Psoas muscle (tissue), 8 donors: ENCODE data around the gene LPAR3. TPM values are rescaled to one million over a fixed set of nuclear protein-coding genes. Genes with fewer than 3 reads are reported as not detected.

Experiments used
- ATAC-seq, 4 donors: fragments of 200-7000 bp; cut with Tn5 transposase; one replicate each; pipeline ENCODE4 v1.9.1; 2020; ENCODE audit warnings: moderate library complexity in 3 of 4, mild to moderate bottlenecking in 2 of 4
- DNase-seq, 2 donors: peaks; one replicate each; pipeline ENCODE4 v3.0.0-alpha.2; 2020
- H3K27ac ChIP-seq: fragments of 200-600 bp; one replicate; pipeline ENCODE4 v1.8.0; 2022
- H3K27me3 ChIP-seq, 3 donors: fragments of 200-600 bp in 1 of 3; one replicate each; pipeline versions ENCODE4 v1.6.1 to v1.8.0; 2013 to 2022; ENCODE audit warnings: low read length in 2 of 3, mild to moderate bottlenecking in 2 of 3, moderate library complexity in 1 of 3; ENCODE audit not compliant: insufficient read depth in 3 of 3
- H3K36me3 ChIP-seq, 2 donors: fragments of 200-600 bp in 1 of 2; one replicate each; pipeline versions ENCODE4 v1.6.1 to v1.8.0; 2013 to 2022; ENCODE audit warnings: low read depth in 1 of 2, mild to moderate bottlenecking in 1 of 2, moderate library complexity in 1 of 2; ENCODE audit not compliant: insufficient read depth in 1 of 2
- H3K4me1 ChIP-seq: fragments of 200-600 bp; one replicate; pipeline ENCODE4 v1.8.0; 2022
- H3K4me3 ChIP-seq: fragments of 200-600 bp; one replicate; pipeline ENCODE4 v1.8.0; 2022; ENCODE audit warnings: mild to moderate bottlenecking
- H3K9me3 ChIP-seq: fragments of 200-600 bp; one replicate; pipeline ENCODE4 v1.8.0; 2022
- WGBS, 3 donors: extraction: QIAGEN DNeasy Blood & Tissue Kit; methylation state at CpG; one replicate each; pipeline versions ENCODE4 v1.1.6 to v1.1.7; 2013; 5-methylcytosine and 5-hydroxymethylcytosine counted together
- intact Hi-C, 2 donors: fragments of 100-400 bp; cut with DNase I; formaldehyde crosslinking; loops; one replicate each; pipeline versions ENCODE4 v1.11.0 to v1.14.2; 2022
- polyA plus RNA-seq, 3 donors: library from polyadenylated mRNA; stranded (reverse); fragments of 200-250 nt; gene quantifications; one replicate each; pipeline ENCODE4 v1.2.3, GENCODE V29; 2013
- total RNA-seq, 4 donors: library from RNA; stranded (reverse); fragmentation: NEBNext Ultra II Directional in 2 of 4; extraction: Animal tissue kit (Norgen Biotek cat#: 25700) in 2 of 4; gene quantifications; one replicate each; pipeline versions ENCODE4 v1.2.1 to v1.2.4, GENCODE V29; 2021 to 2023
- TF ChIP-seq, protein P1 (sequence below): fragments of 200-600 bp; IDR thresholded peaks from one replicate; pipeline ENCODE4 v1.8.0; 2022; ENCODE audit warnings: antibody characterized with exemption
- donor health status: healthy with polysubstance abuse.
- donor health status: DM: no; HTN: no; CAD: no; lungs with moderate emphysema.
- donor health status: Bipolar disorder and iron deficiency.
- donor health status: healthy.
- donor health status: DM: yes; HTN: yes; CAD: no.
- donor health status: DM: no; HTN: no; CAD: no.
- donor health status: DM: no; HTN: no; CAD: no.
- donor health status: DM: yes; HTN: yes; CAD: no.

The LPAR3 gene
- total and polyA plus RNA-seq, 7 donors, result 0.01 to 0.20 (median 0.03) TPM; not detected in 4

DNA sequence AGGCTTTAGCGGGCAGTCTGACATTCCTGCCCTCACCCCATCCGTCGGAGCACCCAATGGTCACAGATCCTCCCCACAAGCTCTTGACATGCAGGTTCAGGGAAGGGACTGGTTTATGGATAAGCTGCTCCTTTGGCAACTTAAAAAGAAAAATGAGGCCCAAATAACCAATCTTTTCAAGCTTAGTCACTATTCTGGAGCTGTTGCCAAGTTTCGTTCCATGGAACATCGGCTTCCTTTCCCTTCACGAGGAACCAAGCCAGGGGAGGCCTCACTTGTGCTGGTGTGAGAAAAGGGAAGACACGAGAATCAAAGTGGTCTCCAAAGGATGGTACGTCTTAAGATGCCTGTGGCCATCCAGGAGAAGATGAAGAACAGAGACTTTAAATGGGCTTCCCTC, 46.1 kb upstream of the LPAR3 start:
- intact Hi-C loops, result loop anchor here in 1 of 2 donors (10.0 kb wide), 2 partner anchors 164 to 304 kb away; no protein-coding TSS in a partner anchor
- peaks cover 0 to 10% (median 0%) of the 10 kb centered on the region in 3 donors for H3K27me3 ChIP-seq
- H3K4me3 ChIP-seq, result no peak overlapping the region
- DNase-seq (no peak), ATAC-seq (no peak)
- no peaks in the 10 kb centered on the region for H3K36me3 ChIP-seq
- H3K4me1 ChIP-seq, result no peaks in the 10 kb centered on the region
- no peaks in the 10 kb centered on the region for H3K9me3 ChIP-seq
- TF ChIP-seq, protein P1, sequence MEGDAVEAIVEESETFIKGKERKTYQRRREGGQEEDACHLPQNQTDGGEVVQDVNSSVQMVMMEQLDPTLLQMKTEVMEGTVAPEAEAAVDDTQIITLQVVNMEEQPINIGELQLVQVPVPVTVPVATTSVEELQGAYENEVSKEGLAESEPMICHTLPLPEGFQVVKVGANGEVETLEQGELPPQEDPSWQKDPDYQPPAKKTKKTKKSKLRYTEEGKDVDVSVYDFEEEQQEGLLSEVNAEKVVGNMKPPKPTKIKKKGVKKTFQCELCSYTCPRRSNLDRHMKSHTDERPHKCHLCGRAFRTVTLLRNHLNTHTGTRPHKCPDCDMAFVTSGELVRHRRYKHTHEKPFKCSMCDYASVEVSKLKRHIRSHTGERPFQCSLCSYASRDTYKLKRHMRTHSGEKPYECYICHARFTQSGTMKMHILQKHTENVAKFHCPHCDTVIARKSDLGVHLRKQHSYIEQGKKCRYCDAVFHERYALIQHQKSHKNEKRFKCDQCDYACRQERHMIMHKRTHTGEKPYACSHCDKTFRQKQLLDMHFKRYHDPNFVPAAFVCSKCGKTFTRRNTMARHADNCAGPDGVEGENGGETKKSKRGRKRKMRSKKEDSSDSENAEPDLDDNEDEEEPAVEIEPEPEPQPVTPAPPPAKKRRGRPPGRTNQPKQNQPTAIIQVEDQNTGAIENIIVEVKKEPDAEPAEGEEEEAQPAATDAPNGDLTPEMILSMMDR, result no peak
- 62 to 70% (median 64%) methylated on average over 8 of the region's 8 CpGs for WGBS, 3 donors
- no peak overlapping the region for H3K27ac ChIP-seq

DNA sequence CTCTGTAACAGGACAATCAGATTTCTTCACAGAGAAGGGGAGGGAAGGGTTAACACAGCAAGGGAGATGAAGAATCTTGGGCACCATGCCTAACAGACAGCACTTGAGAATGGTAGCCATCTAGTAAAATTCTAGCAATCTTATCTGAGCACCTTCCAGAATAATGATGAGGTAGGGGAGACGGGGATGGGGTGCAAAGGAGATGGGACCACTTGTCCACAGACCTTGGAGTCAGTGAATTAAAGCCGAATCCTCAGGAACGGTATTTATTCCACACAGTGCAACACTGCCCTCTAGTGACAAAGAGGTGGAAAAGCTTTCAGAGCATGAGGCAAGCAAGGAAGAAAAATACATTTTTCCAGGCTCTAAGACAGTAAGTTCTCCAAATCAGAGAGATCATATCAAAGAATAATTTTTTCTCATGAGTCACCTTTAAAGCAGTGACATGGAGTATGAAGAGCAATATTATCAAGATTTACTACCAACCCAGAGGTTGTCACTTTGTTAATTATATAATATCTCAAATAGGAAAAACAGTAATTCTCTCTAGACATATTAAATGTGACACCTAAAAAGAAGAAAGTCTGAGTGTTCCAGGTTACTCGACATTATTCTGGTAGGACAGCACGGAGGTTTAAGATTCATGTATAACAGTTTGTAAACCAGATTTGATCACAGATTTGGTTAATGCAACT, 43.3 kb upstream of the LPAR3 start:
- Histone ChIP-seq H3K27ac (no peak overlapping the region), H3K4me3 (no peak overlapping the region), H3K4me1 (no peaks in the 10 kb centered on the region), H3K36me3 (no peaks in the 10 kb centered on the region), H3K9me3 (no peaks in the 10 kb centered on the region), H3K27me3 (peaks cover 0 to 3% (median 0%) of the 10 kb centered on the region in 3 donors)
- intact Hi-C loops, result loop anchor here in 1 of 2 donors (10.0 kb wide), 2 partner anchors 161 to 301 kb away; no protein-coding TSS in a partner anchor
- 1 to 3% (median 2%) methylated on average over 5 of the region's 5 CpGs for WGBS, 3 donors
- DNase-seq (no peak), ATAC-seq (peak; percentile 66 to 85 (median 73))
- TF ChIP-seq, protein P1, result peak; percentile 89

DNA sequence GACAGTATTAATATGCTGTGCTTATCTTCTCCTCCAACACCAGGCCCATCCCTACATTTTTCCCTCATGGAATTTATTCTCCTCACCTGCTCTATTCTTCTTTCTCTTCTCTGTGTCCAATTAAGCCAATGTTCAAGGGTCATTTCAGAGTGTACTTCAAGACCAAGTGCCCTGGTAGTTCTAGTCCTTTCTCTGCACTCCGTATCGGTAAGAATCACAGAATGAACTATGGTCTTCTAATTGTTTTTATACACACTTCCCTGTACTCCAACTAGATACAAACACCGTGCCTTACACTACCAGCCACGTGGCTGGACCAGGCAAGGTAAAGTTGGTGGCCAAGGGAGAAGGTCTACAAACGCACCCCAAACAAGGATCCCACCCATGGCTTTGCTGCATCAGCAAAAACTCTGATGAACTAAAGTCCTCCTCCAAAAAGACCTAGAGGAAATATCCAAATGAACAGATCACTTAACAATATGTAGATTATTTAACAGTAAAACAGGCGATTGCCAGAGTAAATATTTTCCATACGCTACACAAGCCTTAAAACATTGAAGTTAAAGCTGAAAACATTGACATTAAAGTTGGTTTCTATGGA, 40.1 kb upstream of the LPAR3 start:
- Histone ChIP-seq H3K27me3 (no peaks in the 10 kb centered on the region), H3K4me1 (no peaks in the 10 kb centered on the region), H3K36me3 (no peaks in the 10 kb centered on the region), H3K4me3 (no peak overlapping the region), H3K9me3 (no peaks in the 10 kb centered on the region), H3K27ac (no peak overlapping the region)
- intact Hi-C loops, result loop anchor here in 1 of 2 donors (10.0 kb wide), 2 partner anchors 158 to 298 kb away; no protein-coding TSS in a partner anchor
- DNase-seq (no peak), ATAC-seq (no peak)
- TF ChIP-seq, protein P1, result no peak
- 76 to 91% (median 81%) methylated on average over 7 of the region's 7 CpGs for WGBS, 3 donors

DNA sequence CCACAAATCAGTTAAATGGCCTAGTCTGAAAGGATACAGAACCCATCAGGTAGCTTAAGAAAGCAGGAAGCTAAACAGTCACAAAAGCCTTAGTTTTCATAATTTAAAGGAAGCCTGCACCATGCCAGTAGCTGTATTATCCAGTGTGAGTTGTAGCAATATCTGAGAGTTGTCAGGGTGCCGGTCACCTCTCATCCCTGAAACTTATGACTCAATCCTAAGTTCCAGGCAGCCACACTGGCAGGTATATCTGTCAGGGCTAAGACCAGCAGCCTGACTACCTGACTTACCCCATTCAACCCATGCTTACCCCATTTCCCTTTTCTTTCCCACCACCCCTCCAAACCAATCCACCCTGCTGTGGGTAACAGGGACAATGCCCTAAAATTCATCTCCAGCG, 37.8 kb upstream of the LPAR3 start:
- Histone ChIP-seq H3K4me3 (no peak overlapping the region), H3K36me3 (no peaks in the 10 kb centered on the region), H3K27me3 (no peaks in the 10 kb centered on the region), H3K27ac (no peak overlapping the region), H3K4me1 (no peaks in the 10 kb centered on the region), H3K9me3 (no peaks in the 10 kb centered on the region)
- ATAC-seq, result no peak
- intact Hi-C loops, result loop anchor here in 1 of 2 donors (10.0 kb wide), 2 partner anchors 156 to 296 kb away; no protein-coding TSS in a partner anchor
- no peak for DNase-seq
- TF ChIP-seq, protein P1, result no peak
- WGBS, 3 donors, result 82 to 89% (median 82%) methylated on average over 2 of the region's 2 CpGs
